GM12873 (cell line): Measurements from ENCODE around the gene DPH3.

Experiments used
- TF ChIP-seq, protein P1 (sequence below): IDR thresholded peaks from 2 replicates; pipeline ENCODE4 v1.5.1; 2012; ENCODE audit warnings: low read depth, mild to moderate bottlenecking, moderate library complexity, low read length, control low read depth; ENCODE audit not compliant: insufficient read depth; ENCODE audit errors: missing control alignments

DPH3 gene

DNA sequence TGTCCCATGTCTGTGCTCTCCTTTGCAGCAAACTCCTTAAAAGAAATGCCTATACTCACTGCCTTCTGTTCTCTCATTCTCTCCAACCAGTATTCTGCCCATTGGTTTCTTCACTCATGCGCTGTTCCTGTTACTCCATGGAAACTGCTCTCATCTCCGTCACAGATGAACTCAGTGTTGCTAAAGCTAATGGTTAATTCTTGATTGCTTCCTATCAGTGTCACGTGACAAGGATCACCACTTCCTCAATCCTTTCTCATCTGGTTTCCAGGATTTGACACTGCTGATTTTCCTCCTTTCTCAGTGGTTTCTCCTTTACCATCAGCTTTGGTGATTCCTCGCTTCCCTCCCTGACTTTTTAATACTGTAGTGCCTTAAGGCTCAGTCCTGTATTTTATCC lies 2.6 kb downstream of the DPH3 start:
- TF ChIP-seq, protein P1, sequence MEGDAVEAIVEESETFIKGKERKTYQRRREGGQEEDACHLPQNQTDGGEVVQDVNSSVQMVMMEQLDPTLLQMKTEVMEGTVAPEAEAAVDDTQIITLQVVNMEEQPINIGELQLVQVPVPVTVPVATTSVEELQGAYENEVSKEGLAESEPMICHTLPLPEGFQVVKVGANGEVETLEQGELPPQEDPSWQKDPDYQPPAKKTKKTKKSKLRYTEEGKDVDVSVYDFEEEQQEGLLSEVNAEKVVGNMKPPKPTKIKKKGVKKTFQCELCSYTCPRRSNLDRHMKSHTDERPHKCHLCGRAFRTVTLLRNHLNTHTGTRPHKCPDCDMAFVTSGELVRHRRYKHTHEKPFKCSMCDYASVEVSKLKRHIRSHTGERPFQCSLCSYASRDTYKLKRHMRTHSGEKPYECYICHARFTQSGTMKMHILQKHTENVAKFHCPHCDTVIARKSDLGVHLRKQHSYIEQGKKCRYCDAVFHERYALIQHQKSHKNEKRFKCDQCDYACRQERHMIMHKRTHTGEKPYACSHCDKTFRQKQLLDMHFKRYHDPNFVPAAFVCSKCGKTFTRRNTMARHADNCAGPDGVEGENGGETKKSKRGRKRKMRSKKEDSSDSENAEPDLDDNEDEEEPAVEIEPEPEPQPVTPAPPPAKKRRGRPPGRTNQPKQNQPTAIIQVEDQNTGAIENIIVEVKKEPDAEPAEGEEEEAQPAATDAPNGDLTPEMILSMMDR: no peak

- TF ChIP-seq, protein P1: no peak
These were observed 4.7 kb downstream of the DPH3 start for GRCh38 chr3:16260046-16260445.

DNA sequence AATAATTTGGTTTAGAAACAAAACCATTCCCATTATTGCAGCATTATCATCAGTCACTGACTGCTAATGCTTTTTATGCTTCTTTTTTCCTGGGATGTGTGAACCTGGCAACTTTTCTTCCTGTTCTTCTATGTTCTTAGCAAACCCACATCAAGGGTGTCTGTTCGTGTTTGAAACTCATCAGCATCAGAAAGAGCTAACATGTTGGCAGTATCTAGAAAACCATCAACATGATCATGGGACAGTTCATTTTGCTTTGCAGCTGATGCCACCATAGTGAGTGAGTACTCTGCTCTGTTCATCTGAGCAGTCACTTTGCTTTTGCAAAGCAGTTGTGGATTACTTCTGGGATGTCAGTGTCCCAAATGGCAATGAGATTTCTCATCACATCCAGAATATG lies 5.9 kb downstream of the DPH3 start:
- TF ChIP-seq, protein P1: no peak

GRCh38 chr3:16258177-16258576 lies 6.6 kb downstream of the DPH3 start:
- TF ChIP-seq, protein P1: no peak

- TF ChIP-seq, protein P1: no peak
These were observed 7.4 kb downstream of the DPH3 start for GRCh38 chr3:16257309-16257708.

DNA sequence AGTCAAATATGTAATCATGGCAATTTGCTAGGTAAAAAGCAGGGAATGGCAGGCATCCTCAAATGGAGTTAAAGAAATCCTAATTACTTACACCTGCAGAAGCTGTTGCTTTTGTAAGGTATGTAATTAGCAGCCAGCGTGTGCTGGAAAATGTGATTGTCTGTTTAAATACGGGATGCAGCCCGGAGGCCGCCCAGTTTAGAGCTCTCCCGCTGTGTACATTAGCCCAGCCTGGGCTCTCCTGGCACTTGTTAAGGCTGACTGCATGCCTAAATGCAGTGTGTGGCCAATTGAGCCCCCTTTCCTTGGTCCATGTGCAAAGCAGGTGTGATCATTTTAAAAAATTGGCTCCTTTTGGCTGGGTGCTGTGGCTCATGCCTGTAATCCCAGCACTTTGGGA lies 9.0 kb downstream of the DPH3 start:
- TF ChIP-seq, protein P1: no peak

DNA sequence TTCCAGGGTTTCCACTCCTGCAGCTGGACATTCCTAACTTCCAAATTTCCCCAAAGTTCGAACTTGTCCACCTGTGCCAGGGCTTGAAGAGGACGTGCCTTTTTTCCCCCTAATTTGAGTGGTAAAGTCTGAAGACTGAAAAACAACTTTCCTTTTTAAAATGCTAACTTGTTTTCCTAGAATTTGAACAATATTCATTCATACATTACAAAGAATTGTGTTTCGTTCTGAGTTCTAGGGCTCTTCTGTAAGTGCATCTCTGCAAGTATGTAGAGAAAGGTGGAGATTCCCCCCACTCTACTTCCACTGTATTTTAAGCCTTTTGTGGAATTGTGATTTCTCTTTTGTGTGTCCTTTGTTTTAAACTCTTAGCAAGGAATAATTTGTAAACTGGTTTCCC lies 9.4 kb downstream of the DPH3 start:
- TF ChIP-seq, protein P1: no peak
